Esophagus (tissue), 2 donors: ENCODE measurements around the gene ZFP62. TPM values are rescaled to one million over a fixed set of nuclear protein-coding genes. Genes with fewer than 3 reads are reported as not detected.

Experiments used
- H3K27ac ChIP-seq, 2 donors: one replicate each; pipeline ENCODE4 v1.5.1; 2013; ENCODE audit warnings: low read depth in 2 of 2, mild to moderate bottlenecking in 2 of 2, inconsistent platforms in 1 of 2, low read length in 1 of 2, moderate library complexity in 1 of 2
- H3K27me3 ChIP-seq, 2 donors: one replicate each; pipeline ENCODE4 v1.6.1; 2013; ENCODE audit warnings: low read length in 2 of 2, control low read depth in 1 of 2, mild to moderate bottlenecking in 1 of 2; ENCODE audit not compliant: insufficient read depth in 2 of 2, control insufficient read depth in 1 of 2
- H3K36me3 ChIP-seq, 2 donors: one replicate each; pipeline ENCODE4 v1.6.1; 2013; ENCODE audit warnings: low read length in 1 of 2; ENCODE audit not compliant: control insufficient read depth in 2 of 2, insufficient read depth in 2 of 2
- H3K4me1 ChIP-seq, 2 donors: one replicate each; pipeline ENCODE4 v1.6.1; 2013; ENCODE audit warnings: low read length in 1 of 2; ENCODE audit not compliant: control insufficient read depth in 2 of 2, insufficient read depth in 2 of 2
- H3K4me3 ChIP-seq, 2 donors: one replicate each; pipeline ENCODE4 v1.5.1; 2013; ENCODE audit warnings: low read length in 2 of 2, mild to moderate bottlenecking in 2 of 2, low read depth in 1 of 2, moderate library complexity in 1 of 2
- H3K9me3 ChIP-seq, 2 donors: one replicate each; pipeline ENCODE4 v1.6.1; 2013; ENCODE audit warnings: mild to moderate bottlenecking in 2 of 2, low read depth in 1 of 2, low read length in 1 of 2, moderate library complexity in 1 of 2; ENCODE audit not compliant: control insufficient read depth in 2 of 2, insufficient read depth in 1 of 2
- WGBS, 2 donors: extraction: QIAGEN DNeasy Blood & Tissue Kit; methylation state at CpG; one replicate each; pipeline ENCODE4 v1.1.7; 2013; 5-methylcytosine and 5-hydroxymethylcytosine counted together
- polyA plus RNA-seq, 2 donors: library from polyadenylated mRNA; stranded (reverse); fragments of 200-250 nt; gene quantifications; one replicate each; pipeline ENCODE4 v1.2.3, GENCODE V29; 2013
- donor health status: healthy with polysubstance abuse.
- donor health status: Bipolar disorder and iron deficiency.

The ZFP62 gene
- polyA plus RNA-seq, result 10 to 100 TPM; 10.3 to 23.6 TPM

DNA sequence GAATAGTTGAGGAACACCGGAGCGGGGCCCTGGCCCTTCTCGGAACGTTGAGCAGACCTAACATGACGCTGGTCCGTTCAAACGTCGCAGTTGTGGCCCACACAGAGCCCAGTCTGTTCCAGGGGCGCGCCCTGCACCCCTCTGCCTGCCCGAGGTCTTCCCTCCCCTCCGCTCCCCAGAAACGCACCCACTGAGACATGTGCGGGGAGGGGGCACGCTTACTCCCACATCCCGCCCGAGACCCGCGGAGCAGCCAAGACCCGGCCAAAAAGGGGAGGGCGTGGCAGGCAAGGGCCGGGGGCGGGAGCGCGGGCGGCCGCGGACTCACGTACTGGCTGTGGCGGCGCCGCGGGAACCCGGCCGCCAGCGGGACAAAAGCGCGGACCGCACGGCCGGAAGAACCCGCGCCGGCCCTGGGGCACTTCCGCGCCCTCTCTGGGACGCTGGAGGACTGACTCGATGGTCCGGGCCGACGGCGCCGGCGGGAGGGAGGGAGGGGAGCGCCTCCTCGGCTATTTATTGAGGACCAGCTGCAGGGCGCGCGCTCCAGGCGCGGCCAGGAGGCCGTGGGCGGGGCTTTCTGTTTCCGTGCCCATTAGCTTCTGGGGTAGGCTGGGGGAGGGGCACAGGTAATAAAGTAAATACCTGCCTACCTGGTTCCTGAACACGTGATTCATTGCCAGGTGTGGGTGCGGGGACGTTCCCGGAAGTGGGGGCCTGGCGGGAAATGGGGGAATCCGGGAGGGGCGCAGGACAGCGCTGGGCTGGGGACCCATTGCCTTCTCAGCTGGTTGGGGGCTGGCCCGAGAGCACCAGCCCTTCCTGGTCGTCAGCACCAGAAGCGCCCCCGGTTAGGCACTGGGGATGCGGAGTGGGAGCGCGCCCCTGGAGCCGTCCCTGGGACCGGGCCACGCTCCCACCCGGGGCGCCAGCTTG, at the start of gene ZFP62:
ZFP62 (minus strand) TSS at position 390 of the 936 bp plus-strand sequence; CDS start at position 333, 57 bp downstream.
- Histone ChIP-seq H3K27me3 (no peaks in the 10 kb centered on the region), H3K9me3 (no peaks in the 10 kb centered on the region), H3K36me3 (peaks cover 0 to 3% of the 10 kb centered on the region in 2 donors), H3K4me1 (peaks cover 0 to 3% of the 10 kb centered on the region in 2 donors), H3K27ac (peak within 1 kb of the TSS; percentile 97 to 98), H3K4me3 (peak within 1 kb of the TSS; percentile 72 to 80)
- 0% methylated on average over 71 to 84 of the region's 84 CpGs for WGBS, 2 donors

DNA sequence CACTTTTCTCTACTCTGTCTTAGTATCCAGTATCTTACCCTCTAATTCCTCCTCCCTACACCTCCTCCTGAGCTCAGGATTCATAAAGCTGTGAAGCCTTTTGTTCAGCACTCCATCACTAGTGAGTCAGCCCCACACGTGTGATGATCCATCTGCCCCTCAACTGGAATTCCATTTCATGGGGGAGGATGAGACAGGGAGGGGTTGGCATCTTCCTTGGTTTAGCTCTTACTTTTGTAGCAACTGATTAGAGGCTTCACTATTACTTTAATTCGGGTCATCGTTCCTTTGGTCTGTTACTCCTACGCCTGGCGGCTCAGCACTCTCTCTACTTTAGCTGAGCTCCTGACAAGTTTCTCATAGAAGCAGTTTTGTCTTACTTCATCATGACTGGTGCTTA, 49.7 kb upstream of the ZFP62 start:
- Histone ChIP-seq H3K27me3 (no peaks in the 10 kb centered on the region), H3K9me3 (peaks cover 0 to 2% of the 10 kb centered on the region in 2 donors), H3K36me3 (no peaks in the 10 kb centered on the region), H3K27ac (no peak overlapping the region), H3K4me3 (no peak overlapping the region), H3K4me1 (no peaks in the 10 kb centered on the region)
- WGBS, 2 donors, result 80 to 84% methylated on average over 5 of the region's 5 CpGs

DNA sequence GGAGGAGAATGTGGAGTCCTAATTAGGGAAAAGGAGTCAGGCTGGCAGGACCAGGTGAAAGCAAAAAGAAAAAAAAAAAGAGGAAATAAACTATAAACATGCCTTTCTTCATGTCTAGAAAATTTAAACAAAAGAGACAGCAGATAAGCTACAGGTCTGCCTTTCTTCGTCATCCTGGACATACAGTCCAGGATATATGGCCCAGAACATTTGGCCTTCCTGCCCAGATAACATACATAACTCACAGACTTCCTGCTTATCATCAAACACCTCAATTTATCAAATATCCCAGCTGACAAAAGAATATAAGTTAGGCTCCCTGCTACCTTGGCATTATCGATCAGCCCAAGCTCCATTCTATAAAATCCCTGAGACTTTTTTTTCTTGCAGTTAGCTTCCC, 49.1 kb upstream of the ZFP62 start:
- no peak overlapping the region for H3K27ac ChIP-seq
- no peaks in the 10 kb centered on the region for H3K36me3 ChIP-seq
- no peaks in the 10 kb centered on the region for H3K4me1 ChIP-seq
- no peaks in the 10 kb centered on the region for H3K27me3 ChIP-seq
- H3K4me3 ChIP-seq, result no peak overlapping the region
- H3K9me3 ChIP-seq, result peaks cover 0 to 2% of the 10 kb centered on the region in 2 donors
- 55 to 67% methylated on average over 2 of the region's 2 CpGs for WGBS, 2 donors

DNA sequence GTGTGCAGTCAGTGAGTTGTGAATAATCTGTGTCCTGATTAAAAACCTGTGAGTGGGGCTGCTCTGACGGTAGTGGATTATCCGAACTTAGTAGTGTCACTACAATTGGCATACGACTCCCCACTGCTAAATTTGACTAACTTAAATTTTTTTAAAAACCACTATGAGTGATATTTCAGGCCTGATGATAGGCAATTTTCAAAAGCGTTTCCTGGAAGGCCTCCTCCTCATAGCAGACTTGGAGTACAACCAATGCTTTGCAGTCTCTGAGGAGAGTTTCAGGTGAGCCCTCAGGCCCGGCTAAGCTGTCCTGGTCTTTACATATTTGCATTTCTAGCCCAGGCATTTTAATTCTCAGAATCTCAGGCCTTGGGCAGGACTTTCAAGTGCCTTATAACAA, 48.7 kb upstream of the ZFP62 start:
- no peaks in the 10 kb centered on the region for H3K36me3 ChIP-seq
- peaks cover 0 to 2% of the 10 kb centered on the region in 2 donors for H3K9me3 ChIP-seq
- WGBS, 2 donors, result 57 to 66% methylated on average over 5 of the region's 5 CpGs
- no peak overlapping the region for H3K4me3 ChIP-seq
- H3K27ac ChIP-seq, result no peak overlapping the region
- H3K27me3 ChIP-seq, result no peaks in the 10 kb centered on the region
- H3K4me1 ChIP-seq, result no peaks in the 10 kb centered on the region

DNA sequence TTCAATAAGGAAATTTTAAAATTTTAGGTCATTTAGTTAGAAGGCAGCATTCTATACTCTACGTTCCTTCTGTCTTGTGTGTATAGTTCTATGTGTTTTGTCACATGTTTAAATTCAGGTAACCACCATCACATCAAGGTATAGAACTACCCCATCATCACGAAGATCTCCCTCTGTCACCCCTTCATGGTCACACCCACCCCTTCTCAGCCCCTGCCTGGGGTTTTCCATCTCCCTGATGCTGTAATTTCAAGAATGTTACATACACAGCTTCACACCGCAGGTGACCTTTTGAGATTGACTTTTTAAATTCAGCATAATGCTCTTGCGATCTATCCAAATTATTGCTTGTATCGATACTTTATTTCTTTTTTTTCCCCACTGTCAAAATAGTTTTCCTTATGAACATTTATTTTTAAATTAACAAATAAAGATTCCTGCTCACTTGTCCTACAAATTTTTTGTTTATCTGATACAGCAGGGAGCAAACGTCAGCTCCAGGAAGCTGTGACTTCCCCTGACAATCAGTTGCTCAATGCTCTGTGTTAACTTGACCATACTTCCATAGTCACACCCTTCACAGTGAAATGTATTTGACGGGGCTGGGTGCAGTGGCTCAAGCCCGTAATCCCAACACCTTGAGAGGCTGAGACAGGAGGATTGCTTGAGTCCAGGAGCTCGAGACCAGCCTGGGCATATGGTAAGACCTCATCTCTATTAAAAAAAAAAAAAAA, 48.1 kb upstream of the ZFP62 start:
- no peaks in the 10 kb centered on the region for H3K4me1 ChIP-seq
- no peaks in the 10 kb centered on the region for H3K27me3 ChIP-seq
- 69 to 76% methylated on average over 9 of the region's 9 CpGs for WGBS, 2 donors
- H3K9me3 ChIP-seq, result peaks cover 0 to 2% of the 10 kb centered on the region in 2 donors
- no peak overlapping the region for H3K27ac ChIP-seq
- no peaks in the 10 kb centered on the region for H3K36me3 ChIP-seq
- no peak overlapping the region for H3K4me3 ChIP-seq

DNA sequence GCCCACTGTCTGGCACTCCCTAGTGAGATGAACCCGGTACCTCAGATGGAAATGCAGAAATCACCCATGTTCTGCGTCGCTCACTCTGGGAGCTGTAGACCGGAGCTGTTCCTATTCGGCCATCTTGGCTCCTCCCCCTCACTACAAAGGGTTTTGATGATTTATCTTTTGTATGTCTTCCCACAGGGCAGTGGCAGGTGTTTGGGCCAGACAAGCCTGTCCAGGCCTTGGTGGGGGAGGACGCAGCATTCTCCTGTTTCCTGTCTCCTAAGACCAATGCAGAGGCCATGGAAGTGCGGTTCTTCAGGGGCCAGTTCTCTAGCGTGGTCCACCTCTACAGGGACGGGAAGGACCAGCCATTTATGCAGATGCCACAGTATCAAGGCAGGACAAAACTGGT, 47.3 kb upstream of the ZFP62 start:
- Histone ChIP-seq H3K9me3 (peaks cover 0 to 2% of the 10 kb centered on the region in 2 donors), H3K4me3 (no peak overlapping the region), H3K27me3 (no peaks in the 10 kb centered on the region), H3K4me1 (no peaks in the 10 kb centered on the region), H3K36me3 (no peaks in the 10 kb centered on the region), H3K27ac (no peak overlapping the region)
- WGBS, 2 donors, result 86 to 94% methylated on average over 9 of the region's 9 CpGs

DNA sequence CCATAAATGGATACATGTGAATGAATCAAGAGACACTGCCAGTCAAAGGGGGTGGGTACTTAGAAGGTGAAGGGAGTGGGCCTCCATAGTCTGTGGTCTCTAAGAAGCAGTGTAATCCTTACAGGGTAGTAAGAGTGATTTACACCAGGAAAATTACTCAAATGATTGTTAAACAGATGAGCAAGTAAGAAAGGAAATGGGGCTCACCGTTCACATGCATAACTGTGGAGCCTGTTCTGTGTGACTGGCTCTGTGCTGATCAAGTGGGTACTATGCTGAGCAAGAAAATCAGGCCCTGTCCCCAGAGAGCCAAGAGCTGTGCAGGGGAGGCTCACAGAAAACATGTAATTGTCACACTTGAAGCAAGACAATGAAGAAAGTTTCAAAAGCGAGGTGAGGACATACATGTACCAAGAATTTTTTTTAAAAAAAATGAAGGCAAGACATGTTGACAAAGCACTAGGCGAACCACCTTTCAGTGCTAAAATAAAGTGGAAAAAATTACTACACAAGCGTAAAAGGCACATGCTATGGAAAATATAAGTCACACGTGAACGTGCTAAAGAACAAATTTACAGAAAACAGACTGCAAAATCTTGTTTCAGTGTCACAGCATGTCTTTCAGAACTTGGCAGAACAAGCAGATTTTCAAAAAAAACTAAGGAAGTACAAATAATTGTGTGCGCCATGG, 40.4 kb upstream of the ZFP62 start:
- H3K4me1 ChIP-seq, result peaks cover 0 to 5% of the 10 kb centered on the region in 2 donors
- H3K4me3 ChIP-seq, result no peak overlapping the region
- H3K9me3 ChIP-seq, result peaks cover 0 to 3% of the 10 kb centered on the region in 2 donors
- H3K27me3 ChIP-seq, result no peaks in the 10 kb centered on the region
- no peak overlapping the region for H3K27ac ChIP-seq
- WGBS, 2 donors, result 82 to 85% methylated on average over 7 of the region's 7 CpGs
- H3K36me3 ChIP-seq, result no peaks in the 10 kb centered on the region

DNA sequence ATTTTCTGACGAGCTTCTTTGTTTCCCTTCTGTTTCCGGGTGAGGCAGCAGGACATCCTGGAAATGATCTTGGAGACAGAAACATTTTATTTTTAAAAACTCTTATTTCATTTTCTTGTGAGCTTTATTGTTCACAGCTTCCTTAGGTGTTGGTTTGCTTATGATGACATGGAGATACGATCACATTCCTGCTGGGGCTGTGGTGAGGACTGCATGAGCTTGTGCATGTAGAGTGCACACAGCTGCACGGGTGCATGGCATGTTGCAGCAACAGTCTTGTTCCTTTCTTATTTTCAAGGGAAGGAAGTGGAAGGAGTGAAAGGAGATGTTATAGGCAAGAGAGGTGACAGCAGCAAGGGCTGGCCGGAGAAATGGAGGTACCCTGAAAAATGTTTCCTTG, 39.1 kb upstream of the ZFP62 start:
- H3K27me3 ChIP-seq, result no peaks in the 10 kb centered on the region
- H3K9me3 ChIP-seq, result peaks cover 0 to 3% of the 10 kb centered on the region in 2 donors
- H3K4me3 ChIP-seq, result no peak overlapping the region
- 74 to 77% methylated on average over 5 of the region's 5 CpGs for WGBS, 2 donors
- H3K36me3 ChIP-seq, result no peaks in the 10 kb centered on the region
- peaks cover 0 to 5% of the 10 kb centered on the region in 2 donors for H3K4me1 ChIP-seq
- H3K27ac ChIP-seq, result no peak overlapping the region

DNA sequence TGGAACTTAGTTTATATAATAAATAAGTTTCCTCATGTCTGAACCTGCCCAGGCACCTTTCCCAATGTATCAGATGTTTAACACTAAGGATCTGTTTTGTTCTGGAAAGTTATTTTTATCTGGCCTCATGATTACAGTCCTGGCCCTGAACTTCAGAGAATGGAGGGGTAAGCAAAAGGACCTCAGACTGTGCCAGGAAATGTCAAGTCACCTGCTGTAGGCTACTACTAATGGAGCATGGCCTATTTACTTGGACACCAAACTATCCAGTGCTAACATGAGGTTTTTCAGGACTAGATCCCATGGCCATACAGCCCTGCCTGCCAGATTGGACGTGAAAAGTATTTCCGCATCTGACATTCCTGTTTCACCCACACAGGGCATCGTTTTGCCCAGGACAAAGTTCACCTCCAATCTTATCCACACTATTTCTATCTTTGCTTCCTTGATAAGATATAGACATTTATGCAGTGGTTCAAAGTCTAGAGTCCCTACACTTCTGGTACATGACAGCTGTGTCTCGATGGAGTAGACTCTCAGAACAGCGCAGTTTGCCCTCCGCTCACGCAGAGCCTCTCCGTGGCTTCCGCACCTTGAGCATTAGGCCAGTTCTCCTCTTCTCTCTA, 37.7 kb upstream of the ZFP62 start, which contains the start of gene BTNL8:
BTNL8 (plus strand) TSS at position 539 of the 626 bp plus-strand sequence. CDS start 152 bp downstream, outside the sequence.
- Histone ChIP-seq H3K27me3 (no peaks in the 10 kb centered on the region), H3K4me1 (peaks cover 0 to 5% of the 10 kb centered on the region in 2 donors), H3K4me3 (no peak within 1 kb of the TSS), H3K27ac (peak within 1 kb of the TSS in 1 of 2 donors; percentile 60), H3K9me3 (peaks cover 0 to 3% of the 10 kb centered on the region in 2 donors), H3K36me3 (no peaks in the 10 kb centered on the region)
- WGBS, 2 donors, result 70 to 82% methylated on average over 9 of the region's 9 CpGs
